Stimulated activated CD4-positive, alpha-beta T cell treated with anti-CD3 and anti-CD28 coated beads, Interleukin-12 subunit alpha, Interleukin-12 subunit beta, amount 100 ng/mL, for 48 hours (primary cell): ENCODE results near the gene TBX3.
A peak's percentile ranks its signal among the peaks of the same experiment; 100 is the strongest.

Experiments
- DNase-seq, 3 donors: peaks; one replicate each; pipeline ENCODE4 v3.0.0-alpha.2; 2020; ENCODE audit warnings: low read depth in 2 of 3, low spot score in 1 of 3

TBX3 gene

DNA sequence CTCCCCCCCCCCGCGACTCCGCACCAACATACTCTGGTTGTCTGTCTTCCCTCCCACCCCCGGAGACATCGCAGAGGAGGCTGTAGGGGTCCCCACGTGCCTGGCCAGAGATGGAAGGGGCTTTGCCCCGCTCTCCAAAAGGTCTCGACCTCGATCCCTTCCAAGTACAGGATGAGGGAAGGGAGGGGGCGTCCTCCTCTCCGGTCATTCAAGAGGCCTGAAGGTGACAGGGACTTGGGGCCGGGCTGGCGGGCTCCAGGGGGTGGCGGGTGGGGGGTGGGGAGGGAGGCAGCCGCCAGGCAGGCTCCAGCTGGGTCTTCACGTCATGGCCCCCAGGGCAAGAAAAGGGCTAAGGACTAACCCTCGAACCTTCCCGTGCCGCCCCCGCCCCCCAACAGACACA is 15.1 kb downstream of the TBX3 start:
- no peak for DNase-seq

DNA sequence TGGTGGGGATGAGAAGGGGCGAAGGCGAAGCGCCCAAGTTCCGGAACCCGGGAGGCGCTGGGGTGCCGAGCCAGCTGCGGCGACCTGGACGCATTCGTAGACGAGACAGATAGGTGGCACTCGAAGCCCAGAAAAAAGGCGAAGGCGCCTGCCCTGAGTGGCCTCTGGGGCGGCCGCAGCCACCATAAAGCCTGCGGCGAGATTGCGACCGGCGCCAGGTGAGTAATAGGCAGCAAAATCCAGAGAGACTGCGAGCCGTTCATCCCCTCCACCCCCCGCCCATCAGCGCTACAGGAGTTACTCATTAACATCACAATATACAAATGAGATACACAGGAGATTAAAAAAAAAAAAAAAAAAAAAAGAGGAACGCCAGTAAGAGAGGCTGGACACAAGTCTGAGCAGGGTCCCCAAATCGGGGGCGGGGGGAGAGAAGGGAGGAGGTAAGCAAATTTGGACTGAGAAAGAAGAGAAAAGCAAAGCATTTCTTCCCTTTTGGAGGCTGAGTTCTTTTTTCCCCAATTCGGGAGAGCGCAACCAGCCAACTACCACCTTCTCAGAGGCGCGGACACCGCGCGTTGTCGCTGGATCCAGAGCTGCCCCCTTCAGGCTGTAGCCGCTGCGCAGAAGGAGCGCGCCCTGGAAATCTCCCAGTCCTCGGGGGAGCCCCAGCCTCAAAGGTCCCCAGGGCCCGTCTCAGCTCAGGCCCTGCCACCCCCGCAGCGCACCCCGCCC is 15.7 kb downstream of the TBX3 start:
- peak; percentile 10 to 23 (median 17) for DNase-seq

DNA sequence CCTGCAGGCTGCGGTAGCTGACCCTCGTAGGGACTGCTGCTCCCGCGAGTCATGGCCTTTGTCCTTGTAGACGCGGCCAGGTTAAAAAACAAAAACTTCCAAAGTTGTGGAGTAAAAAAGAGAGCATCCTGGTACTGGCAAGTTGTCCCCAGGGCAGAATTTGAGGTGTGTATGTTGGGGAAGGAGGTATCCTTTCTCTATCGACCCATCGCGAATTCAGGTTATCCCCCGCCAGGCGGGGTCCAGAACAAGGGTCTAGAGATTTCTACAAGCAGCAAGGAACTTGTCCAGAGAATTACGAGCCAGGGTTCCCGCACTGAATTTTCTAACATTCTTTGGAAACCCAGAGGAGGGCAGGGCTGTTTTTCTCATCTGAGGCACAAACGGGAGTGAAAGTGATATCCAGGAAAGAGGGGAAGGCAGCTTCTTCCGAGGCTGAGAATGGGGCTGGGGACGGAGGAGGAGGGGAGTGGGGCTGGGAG is 16.3 kb downstream of the TBX3 start:
- no peak for DNase-seq

DNA sequence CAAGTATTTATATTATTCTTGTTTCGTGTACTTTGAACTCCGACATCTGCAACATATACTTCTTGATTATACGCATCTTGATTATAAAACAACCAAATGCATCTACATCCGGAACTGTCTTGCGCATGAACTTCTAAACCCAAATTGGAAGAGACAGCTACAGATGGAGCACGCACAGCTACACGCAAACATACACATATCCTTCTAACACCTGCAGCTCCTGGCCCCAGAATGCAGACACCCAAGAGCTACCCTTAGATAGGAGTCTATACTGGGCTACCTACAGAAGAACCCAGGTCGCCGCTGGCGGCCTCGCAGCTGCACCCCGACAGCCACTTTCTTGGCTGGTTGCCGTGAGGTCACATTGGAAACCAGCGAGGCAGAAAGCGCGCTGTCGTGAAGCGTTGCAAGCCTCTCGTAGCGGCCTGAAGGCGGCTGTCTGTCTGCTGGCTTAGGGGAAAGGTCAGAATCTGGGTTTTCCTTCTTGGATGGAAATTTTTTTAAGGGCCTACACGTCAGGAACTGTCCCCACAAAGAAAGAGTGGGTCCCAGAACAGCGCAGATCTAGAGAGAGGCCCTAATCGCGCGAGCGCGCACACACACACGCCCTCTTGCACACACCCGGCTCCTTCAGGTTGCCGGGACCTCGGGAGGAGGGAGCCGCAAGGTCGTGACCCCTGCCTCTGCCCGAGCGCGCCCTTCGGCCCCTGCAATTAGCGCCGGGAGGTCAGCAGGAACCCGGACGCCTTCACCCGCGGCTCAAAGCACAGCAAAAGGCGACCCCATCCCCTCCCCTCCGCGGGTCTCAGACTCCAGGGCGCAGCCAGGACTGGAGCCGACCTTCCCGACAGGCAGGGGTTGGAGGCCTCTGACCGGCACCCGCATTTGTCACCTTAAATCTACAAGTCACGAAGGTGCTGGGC is 17.0 kb downstream of the TBX3 start:
- no peak for DNase-seq

DNA sequence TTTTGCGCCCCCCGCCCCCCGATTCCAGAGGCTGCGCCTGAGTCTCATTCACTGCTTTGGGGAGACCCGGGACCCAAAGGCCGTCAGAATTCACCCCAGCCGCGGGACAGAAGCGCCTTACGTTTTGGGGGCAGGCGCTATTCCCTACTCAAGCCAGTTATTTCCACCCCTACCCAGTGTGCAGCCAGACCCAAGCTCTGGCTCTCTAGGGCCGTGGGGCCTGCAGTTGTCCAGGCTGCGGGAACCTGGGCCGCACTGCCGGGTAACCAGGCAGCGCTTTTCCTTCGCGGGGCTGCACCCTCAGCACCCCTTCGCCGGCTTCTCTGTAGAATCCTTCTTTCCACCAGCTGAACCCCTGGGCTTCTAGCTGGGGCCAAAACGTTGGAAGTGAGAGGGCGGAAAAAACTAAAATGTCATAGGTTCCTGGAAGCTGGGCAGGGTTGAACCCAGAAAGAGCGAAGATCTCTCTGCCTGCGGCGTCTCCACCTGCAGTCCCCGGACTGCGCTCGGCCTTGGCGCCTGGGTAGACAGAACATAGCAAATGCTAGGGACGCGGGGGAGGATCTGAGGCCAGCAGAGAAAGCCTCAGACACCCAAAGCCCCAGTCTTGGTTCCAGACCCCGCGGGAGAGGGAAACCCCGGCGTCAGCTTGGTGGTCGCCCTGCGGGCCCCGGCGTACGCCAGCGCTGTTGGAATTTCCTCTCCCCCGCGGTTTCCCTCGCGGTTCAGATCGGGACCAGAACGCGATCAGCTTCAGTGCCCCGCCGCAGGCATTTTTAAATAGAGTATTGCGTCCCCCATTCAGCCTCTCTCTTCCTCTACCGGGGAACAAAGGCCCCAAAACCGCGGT is 18.3 kb downstream of the TBX3 start:
- DNase-seq, result no peak

DNA sequence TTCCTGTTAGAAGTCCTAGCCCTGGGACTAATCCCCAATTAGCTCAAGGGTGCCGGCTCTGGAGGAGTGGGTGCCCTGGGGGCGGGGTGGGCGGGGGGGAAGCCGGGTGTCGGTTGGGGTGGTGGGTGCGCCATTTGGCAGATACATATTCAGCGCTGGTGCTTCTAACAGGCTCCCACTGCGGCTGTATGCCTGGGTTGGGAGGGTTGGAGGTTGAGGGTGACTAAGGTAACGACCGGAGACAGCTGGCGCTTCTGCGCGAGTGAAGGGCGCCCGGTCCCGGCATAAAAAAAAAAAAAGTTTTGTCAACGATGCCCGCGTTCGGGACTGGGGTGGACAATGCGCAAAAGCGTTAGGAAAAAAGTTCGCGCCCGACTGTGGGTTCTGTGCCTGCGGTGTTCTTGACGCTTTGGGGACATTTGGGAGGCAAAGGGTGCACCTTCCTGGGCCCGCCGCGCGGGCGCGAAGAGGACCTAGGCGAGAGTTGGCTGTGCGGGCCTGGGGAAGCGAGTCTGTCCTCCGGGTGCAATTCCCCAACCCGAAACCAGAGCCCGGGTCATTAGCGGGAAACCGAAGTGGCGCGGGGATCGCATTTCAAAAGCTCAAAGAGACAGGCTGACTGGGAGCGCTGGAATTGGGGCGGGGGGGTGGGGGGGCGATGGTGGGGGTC is 19.2 kb downstream of the TBX3 start:
- DNase-seq, result no peak

DNA sequence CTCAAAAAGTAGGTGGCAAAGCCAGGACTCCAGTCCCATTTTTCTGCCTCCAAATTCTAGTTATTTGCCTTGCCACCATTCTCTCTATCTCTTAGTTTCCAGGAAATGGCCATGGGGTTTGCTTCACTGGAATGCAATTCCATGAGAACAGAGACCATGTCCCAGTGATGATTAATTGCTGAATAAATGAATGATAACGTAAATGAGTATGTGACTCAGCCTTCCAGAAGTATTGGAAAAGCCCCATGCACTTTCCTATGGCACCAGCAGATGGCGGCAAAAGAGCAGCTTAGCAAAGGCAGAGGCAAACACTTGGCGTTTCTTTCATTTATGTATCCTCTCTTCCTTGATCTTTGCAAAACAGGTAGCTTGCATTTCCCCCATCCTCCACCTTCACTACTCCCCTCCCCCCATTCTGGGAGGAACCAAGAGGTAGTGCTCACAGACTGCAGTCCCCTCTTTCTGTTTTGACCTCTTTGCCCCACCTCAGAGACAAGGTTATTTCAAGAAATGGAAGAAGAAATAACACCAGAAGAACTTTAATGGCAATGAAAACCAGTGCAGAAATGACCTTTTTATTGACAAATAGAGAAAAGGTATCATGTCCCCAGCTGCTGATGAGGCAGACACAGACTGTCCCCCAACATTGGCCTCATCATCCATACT is 21.3 kb downstream of the TBX3 start:
- peak; percentile 39 to 62 (median 53) for DNase-seq

DNA sequence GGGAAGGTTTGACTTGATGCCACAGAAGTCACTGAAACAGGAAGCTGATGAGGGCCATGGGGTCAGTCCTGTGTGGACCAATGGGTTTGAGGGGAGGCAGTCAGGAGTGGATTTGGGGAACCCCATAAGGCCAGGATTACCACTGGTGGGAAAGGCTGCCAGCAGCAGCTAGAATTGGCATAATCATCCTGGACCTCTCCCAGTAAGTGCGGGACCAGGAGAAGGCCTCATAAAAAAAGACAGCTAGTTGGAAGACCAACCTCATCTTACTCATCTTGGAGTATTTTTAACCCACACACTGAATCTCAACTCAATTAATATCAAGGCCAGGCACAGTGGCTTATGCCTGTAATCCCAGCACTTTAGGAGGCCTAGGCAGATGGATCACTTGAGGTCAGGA is 22.7 kb downstream of the TBX3 start:
- DNase-seq, result no peak

DNA sequence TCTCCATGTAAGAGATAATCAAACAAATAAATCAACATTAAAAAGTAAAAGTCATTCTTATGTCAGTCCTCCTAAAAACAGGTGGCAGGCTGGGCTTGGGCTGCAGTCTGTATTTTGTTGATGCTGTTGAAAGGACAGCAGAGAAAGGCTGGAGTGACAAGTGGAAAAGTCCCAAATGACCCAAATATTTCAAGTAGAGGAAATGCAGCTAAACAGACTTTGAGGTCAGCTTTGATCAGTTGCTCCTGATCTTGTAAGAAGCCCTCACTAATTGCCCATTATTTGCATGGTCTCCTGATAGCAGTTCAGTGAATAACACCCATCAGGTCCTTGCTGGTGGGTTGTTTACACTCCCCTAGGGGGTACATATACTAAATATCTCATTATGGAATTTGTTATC is 24.9 kb downstream of the TBX3 start:
- DNase-seq, result no peak

DNA sequence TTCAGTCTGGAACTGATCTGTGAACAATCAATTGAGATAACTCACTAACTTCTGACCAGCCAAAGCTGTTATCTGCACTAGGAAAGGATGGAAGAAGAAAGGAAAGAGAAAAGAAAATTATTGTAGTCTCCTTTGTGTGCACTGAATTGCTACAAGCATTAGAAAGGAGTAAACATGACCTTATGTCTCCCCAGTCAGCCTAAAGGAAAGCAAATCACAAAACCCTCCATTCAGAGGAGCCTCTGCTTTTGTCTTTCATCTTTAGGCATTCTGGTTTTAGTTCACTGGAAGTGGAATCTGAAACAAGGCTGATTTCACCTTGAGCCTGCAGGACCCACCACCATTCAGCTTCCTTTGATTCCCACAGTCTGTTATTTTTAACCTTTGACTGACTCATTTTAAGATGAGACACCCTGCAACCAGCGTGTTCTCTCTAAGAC is 26.0 kb downstream of the TBX3 start:
- DNase-seq, result no peak

DNA sequence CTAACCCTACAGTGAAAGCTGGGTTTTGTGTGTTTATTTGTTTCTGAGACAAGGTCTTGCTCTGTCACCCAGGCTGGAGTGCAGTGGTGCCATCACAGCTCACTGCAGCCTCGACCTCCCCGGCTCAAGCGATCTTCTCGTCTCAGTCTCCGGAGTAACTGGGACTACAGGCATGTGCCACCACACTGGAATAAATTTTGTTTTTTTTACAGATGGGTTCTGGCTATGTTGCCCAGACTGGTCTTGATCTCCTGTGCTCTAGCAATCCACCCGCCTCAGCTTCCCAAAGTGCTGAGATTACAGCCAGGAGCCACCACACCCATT is 26.4 kb downstream of the TBX3 start:
- no peak for DNase-seq

DNA sequence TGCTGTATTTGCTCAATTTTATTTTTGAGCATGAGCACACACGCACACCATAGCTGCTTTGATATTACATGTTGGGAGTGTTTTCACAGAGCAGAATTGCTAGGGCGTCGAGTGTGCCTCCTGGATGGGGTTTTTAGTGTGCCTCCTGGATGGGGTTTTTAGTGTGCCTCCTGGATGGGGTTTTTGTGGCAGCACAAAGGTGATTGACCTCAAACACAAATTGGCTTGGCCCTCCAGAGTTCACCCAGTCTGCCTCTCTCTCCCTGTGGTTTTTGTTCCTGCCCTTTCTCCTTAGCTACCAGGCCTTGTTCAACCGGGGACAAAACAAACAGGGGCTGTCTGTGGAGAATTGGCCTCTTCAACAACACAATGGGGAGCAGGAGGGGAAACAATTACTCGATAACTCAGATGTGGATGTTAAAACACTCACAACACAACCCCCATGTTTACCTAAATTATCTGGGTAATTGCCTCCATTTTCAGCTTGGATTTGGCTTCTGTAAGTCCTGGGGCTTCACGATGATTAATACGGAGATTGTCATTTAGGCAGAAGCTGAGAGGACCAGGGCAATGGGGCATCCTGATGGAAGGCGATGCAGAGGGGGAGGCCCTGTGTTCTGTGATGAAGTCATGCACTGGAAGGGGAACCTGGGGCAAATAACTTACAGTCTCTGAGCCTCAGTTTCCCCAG is 26.9 kb downstream of the TBX3 start:
- DNase-seq, result no peak

DNA sequence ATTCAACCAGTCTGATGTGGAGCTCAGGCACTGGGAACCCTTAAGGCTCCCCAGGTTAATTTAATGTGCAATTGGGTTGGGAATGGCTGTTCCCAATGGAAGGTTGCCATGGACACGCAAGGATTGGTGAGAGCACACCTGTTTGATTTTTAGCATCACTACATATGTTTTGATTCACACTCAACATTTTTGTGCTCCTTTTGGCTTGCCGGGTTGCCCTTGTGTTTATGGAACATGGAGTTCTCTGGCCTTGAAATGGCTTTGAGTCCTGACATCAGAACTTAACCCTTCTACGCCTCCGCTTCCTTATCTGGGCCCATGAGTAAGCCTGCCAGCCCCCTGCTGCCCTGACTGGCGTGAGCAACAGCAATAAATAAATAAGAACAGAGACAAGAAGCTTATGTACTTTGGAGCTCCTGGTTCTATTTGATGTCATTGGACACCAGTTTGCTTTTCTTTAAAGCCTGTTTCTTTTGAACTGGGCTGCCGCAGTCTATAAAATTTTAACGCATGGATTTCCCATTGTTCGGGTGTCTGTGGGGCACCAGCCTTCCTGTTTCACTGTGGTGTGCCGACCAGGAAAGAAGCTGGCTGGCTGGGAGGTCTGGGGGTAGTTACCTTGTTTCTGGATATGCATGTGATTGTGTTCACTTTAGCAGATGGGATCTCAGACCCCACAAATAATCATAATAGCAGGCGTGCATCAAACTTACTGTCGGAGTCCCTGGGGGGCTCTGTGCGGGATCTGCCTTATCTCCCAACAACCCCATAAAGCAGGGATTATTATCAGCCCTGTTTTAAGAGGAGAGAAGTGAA is 27.8 kb downstream of the TBX3 start:
- no peak for DNase-seq

DNA sequence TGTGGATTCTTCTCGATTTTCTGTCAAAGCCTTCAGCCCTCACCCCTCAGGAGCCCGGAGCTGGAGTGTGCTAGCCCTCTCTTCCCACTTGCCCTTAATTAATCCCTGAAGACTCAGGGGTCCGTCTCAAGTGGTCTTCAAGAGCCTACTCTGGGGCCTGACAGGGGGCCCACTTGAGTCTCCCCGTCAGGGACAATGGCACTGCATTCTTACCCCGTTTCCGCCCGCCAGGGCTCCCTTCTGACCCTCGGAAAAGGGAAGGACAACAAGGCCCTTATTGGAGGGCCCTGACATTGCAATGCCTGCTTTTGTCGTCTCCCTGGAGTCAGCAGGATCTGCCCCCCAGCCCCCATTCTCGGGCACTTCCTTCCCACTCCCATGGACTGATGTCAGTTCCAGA is 34.4 kb downstream of the TBX3 start:
- DNase-seq, result no peak

DNA sequence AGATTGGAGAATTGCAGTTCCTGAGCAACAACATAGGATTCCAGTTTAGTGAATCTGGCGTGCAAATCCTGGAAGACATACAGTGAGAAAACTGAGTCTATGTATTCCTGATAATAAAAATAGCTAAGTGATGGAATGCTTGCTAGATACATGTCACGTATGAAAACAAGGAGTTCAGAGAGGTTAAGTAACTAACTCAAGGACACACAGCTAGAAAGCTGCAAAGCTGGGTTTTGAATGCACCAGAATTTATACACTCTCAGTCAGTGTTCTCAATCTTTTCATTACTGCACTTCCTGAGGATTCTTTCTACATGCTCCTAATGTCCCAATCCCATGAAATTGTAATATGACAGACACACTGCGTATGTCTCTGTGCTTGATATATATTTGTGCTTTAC is 35.3 kb downstream of the TBX3 start:
- DNase-seq, result no peak

DNA sequence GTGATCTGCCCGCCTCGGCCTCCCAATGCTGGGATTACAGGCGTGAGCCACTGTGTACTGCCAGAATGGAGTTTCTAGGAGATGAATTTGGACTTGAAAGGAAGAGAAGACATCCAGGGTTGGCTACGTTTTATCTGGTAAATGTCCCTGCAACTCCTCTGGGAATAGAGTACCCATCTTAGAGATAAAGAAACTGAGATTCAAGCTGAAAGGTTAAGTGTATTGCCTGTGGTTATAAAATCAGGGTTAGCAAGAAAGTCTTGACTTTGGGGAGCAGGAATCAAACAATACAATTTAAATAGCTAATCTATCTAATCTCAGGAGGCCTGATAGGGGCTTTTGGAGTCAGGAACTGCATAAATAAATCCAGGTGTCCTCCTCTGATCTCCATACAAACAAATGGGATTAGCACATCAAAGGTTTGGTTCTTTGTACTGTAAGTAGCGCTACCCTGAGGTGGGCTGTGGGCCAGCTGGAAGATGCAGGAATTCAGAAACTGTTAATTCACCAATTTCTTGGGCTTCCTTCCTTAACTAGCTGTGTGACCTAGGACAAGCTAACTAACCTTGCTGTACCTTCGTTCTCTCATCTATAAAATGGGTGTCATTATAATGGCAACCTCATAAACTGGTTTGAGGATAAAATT is 45.1 kb downstream of the TBX3 start:
- DNase-seq, result no peak

DNA sequence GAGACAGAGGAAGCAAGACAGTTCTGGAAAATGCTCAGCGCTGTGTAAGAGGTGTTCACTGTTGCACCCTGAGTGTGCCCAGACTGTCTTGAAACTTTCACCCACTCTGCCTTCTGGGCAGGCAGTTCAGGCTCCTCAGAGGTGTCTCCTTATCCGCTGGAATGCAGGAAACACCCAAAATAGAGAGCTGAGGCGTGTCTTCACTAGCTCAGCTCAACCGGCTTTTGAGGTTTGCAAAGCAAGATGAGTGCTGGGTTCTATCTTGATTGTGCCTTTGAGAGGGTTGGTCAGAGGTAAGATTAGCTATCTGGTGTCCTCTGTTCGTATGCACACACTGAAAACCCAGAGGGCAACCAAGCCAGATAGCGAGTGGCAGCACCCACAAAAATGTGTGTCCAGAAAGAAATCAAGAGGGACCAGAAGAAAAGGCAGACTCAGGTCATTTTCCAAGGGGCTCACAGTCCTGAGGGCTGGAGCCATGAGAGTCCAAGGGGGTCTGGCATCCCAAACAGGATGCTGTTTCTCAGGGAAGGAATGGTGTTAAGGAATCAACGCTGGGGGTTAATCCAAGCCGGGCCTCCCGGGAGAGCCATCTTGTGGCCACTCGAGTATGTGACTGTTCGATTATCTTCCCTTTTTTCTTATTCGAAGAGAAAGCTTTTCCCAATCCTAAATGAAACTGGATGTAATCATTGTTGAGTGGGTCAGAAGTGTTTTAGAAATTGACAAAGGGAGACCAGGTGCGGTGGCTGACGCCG is 47.1 kb downstream of the TBX3 start:
- DNase-seq, result no peak

DNA sequence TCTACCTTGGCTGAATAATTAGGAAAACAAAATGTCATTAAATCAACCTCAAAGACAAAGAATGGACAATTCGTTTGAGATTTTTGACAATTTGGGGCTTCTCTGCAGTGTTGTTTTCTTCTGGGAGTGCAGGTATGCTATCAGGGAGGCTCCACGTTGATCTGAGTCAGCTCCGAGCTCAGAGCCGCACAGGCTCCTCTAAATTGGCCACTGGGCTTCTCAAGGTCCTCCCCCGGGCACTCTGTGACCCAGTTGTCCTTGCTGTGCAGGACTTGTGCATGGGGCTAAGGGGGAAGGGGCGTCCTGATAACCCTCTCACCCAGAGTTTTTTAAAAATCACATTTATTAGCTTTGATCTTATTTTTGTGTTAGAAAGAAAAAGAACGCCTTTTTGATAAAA is 52.7 kb downstream of the TBX3 start:
- no peak for DNase-seq
